Measurements from ENCODE around the gene SFT2D1.
A peak's percentile ranks its signal among the peaks of the same experiment; 100 is the strongest.

The SFT2D1 gene

DNA sequence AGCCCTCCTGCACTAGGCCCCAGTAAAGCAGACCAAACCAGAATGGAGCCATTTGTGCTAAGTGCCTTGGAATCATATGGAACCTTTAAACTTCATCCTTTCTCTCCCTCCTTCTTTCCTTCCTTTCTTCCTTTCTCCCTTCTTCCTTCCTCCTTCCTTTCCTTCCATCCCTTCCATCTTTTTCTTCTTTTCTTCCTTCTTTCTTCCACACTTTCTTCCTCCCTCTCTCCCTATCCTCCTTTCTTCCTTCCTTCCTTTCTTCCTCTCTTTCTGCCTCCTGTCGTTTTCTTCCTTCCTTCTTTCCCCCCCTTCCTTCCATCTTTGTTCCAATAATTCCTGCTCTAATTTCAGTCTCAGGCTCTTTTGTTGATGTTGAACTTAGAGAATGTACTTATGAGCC, 11.2 kb upstream of the SFT2D1 start:
- no peak overlapping the region for H4K91ac ChIP-seq (ENCODE audit: low read length)
- H2BK5ac ChIP-seq (ENCODE audit: low read depth, low read length, poor library complexity, severe bottlenecking): no peak overlapping the region
- WGBS: no CpG with 5 or more reads among the region's 1 CpG
- H3K4me2 ChIP-seq (ENCODE audit: low read length, poor library complexity, severe bottlenecking): no peak overlapping the region
- DNase-seq: no peak
- H3K9me3 ChIP-seq (ENCODE audit: control insufficient read depth, low read length): peaks cover 7% of the 10 kb centered on the region
- H2BK120ac ChIP-seq (ENCODE audit: low read depth, low read length): no peak overlapping the region
- H3K36me3 ChIP-seq (ENCODE audit: control insufficient read depth in 1 of 2, insufficient read depth in 2 of 2, low read depth in 1 of 2, low read length in 2 of 2): no peaks in the 10 kb centered on the region
- H3K79me1 ChIP-seq (replicated peaks; ENCODE audit: low read length, poor library complexity, severe bottlenecking): no peaks in the 10 kb centered on the region
- no peak overlapping the region for H2BK15ac ChIP-seq (ENCODE audit: low read depth, poor library complexity, severe bottlenecking)
- H4K8ac ChIP-seq (ENCODE audit: low read length): no peak overlapping the region
- H2AFZ ChIP-seq (ENCODE audit: low read depth, low read length): no peak overlapping the region
- H3K18ac ChIP-seq (ENCODE audit: low read depth in 1 of 2, low read length in 2 of 2): no peak overlapping the region
- H3K9ac ChIP-seq (ENCODE audit: low read length): no peak overlapping the region
- H2BK12ac ChIP-seq (ENCODE audit: low read length in 2 of 2): no peak overlapping the region
- no peak overlapping the region for H3K27ac ChIP-seq (ENCODE audit: low read length, poor library complexity, severe bottlenecking)
- H3K4ac ChIP-seq (ENCODE audit: low read depth in 1 of 2, low read length in 2 of 2): no peak overlapping the region
- peaks cover 6 to 14% of the 10 kb centered on the region in 2 experiments for H3K27me3 ChIP-seq (ENCODE audit: control insufficient read depth in 1 of 2, insufficient read depth in 1 of 2, low read length in 2 of 2)
- H3K4me3 ChIP-seq (ENCODE audit: insufficient read depth in 1 of 2, low read depth in 1 of 2, low read length in 2 of 2): no peak overlapping the region
- H3K4me1 ChIP-seq (ENCODE audit: control insufficient read depth, insufficient read depth, low read depth, low read length): no peaks in the 10 kb centered on the region
- H3K23ac ChIP-seq (ENCODE audit: low read length in 2 of 2): no peak overlapping the region
- H2AK5ac ChIP-seq (ENCODE audit: low read length, severe bottlenecking): no peak overlapping the region
- H3K14ac ChIP-seq (ENCODE audit: low read length in 2 of 2): no peak overlapping the region

DNA sequence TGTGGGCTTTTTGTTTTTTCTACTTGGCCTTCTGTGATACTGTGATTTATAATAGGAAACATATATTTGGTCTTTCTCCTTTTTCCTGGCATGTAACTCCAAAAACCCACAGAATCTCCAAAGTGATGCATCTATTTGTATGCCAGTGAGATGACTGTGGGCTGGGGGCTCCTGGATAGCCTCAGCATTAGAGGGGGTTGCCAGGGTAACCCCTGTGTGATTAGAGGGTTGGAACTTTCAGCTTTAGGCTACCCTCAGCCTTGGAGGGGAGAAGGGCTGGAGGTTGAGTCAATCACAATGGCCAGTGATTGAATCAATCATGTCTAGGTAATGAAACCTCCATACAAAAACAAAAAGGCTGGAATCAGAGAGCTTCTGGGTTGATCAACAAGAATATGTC, 10.6 kb upstream of the SFT2D1 start:
- Histone ChIP-seq H3K4me2 (ENCODE audit: low read length, poor library complexity, severe bottlenecking) (no peak overlapping the region), H3K23ac (ENCODE audit: low read length in 2 of 2) (no peak overlapping the region), H3K9ac (ENCODE audit: low read length) (no peak overlapping the region), H2BK120ac (ENCODE audit: low read depth, low read length) (no peak overlapping the region), H2AK5ac (ENCODE audit: low read length, severe bottlenecking) (peak overlapping the region; percentile 72), H2BK12ac (ENCODE audit: low read length in 2 of 2) (no peak overlapping the region), H3K27me3 (ENCODE audit: control insufficient read depth in 1 of 2, insufficient read depth in 1 of 2, low read length in 2 of 2) (peaks cover 6 to 14% of the 10 kb centered on the region in 2 experiments), H3K4ac (ENCODE audit: low read depth in 1 of 2, low read length in 2 of 2) (no peak overlapping the region), H3K18ac (ENCODE audit: low read depth in 1 of 2, low read length in 2 of 2) (no peak overlapping the region), H2AFZ (ENCODE audit: low read depth, low read length) (no peak overlapping the region), H3K36me3 (ENCODE audit: control insufficient read depth in 1 of 2, insufficient read depth in 2 of 2, low read depth in 1 of 2, low read length in 2 of 2) (no peaks in the 10 kb centered on the region), H3K27ac (ENCODE audit: low read length, poor library complexity, severe bottlenecking) (no peak overlapping the region), H4K91ac (ENCODE audit: low read length) (no peak overlapping the region), H4K8ac (ENCODE audit: low read length) (no peak overlapping the region), H3K4me3 (ENCODE audit: insufficient read depth in 1 of 2, low read depth in 1 of 2, low read length in 2 of 2) (no peak overlapping the region), H3K9me3 (ENCODE audit: control insufficient read depth, low read length) (peaks cover 7% of the 10 kb centered on the region), H2BK15ac (ENCODE audit: low read depth, poor library complexity, severe bottlenecking) (no peak overlapping the region), H2BK5ac (ENCODE audit: low read depth, low read length, poor library complexity, severe bottlenecking) (no peak overlapping the region), H3K79me1 (replicated peaks; ENCODE audit: low read length, poor library complexity, severe bottlenecking) (no peaks in the 10 kb centered on the region), H3K4me1 (ENCODE audit: control insufficient read depth, insufficient read depth, low read depth, low read length) (no peaks in the 10 kb centered on the region), H3K14ac (ENCODE audit: low read length in 2 of 2) (no peak overlapping the region)
- DNase-seq: no peak

DNA sequence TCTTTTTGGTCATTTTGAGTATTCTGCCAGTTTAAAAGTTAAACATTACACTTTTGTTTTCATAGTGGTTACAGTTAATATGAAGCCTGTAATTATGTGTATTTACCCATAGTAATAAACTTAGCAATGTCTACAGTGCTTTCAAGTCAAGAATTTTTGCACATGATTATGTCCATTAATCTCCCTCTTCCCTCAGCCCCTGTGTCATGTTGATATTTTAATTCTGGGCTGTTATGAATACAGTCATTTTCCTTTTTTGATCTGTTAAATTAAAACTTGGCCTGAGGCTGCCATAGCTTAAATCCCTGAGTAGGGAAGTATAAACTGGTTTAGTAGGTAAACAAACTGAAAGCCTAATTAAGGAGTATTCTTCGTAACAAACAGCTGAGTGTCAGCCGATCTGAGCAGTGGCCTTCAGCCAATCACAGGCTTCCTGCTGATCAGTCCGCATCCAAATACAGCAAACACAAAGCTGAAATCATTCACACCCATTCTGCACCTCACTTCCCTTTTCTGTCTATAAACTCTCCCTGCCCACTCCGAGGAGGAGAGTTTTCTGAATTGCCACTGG, 9.5 kb upstream of the SFT2D1 start:
- Histone ChIP-seq H3K4me3 (ENCODE audit: insufficient read depth in 1 of 2, low read depth in 1 of 2, low read length in 2 of 2) (peak overlapping the region in 1 of 2 experiments; percentile 11), H3K23ac (ENCODE audit: low read length in 2 of 2) (no peak overlapping the region), H2BK12ac (ENCODE audit: low read length in 2 of 2) (no peak overlapping the region), H2BK15ac (ENCODE audit: low read depth, poor library complexity, severe bottlenecking) (no peak overlapping the region), H3K4me2 (ENCODE audit: low read length, poor library complexity, severe bottlenecking) (peak overlapping the region; percentile 41), H3K14ac (ENCODE audit: low read length in 2 of 2) (no peak overlapping the region), H2BK5ac (ENCODE audit: low read depth, low read length, poor library complexity, severe bottlenecking) (no peak overlapping the region), H3K4me1 (ENCODE audit: control insufficient read depth, insufficient read depth, low read depth, low read length) (no peaks in the 10 kb centered on the region), H2AFZ (ENCODE audit: low read depth, low read length) (no peak overlapping the region), H3K36me3 (ENCODE audit: control insufficient read depth in 1 of 2, insufficient read depth in 2 of 2, low read depth in 1 of 2, low read length in 2 of 2) (no peaks in the 10 kb centered on the region), H3K18ac (ENCODE audit: low read depth in 1 of 2, low read length in 2 of 2) (no peak overlapping the region), H3K79me1 (replicated peaks; ENCODE audit: low read length, poor library complexity, severe bottlenecking) (no peaks in the 10 kb centered on the region), H3K27me3 (ENCODE audit: control insufficient read depth in 1 of 2, insufficient read depth in 1 of 2, low read length in 2 of 2) (peaks cover 10 to 14% of the 10 kb centered on the region in 2 experiments), H3K9me3 (ENCODE audit: control insufficient read depth, low read length) (peaks cover 7% of the 10 kb centered on the region), H2BK120ac (ENCODE audit: low read depth, low read length) (no peak overlapping the region), H3K9ac (ENCODE audit: low read length) (peak overlapping the region; percentile 46), H3K4ac (ENCODE audit: low read depth in 1 of 2, low read length in 2 of 2) (no peak overlapping the region), H4K91ac (ENCODE audit: low read length) (no peak overlapping the region), H2AK5ac (ENCODE audit: low read length, severe bottlenecking) (no peak overlapping the region), H3K27ac (ENCODE audit: low read length, poor library complexity, severe bottlenecking) (no peak overlapping the region), H4K8ac (ENCODE audit: low read length) (peak overlapping the region; percentile 31)
- WGBS: 63% methylated on average over 4 of the region's 4 CpGs
- DNase-seq: no peak

DNA sequence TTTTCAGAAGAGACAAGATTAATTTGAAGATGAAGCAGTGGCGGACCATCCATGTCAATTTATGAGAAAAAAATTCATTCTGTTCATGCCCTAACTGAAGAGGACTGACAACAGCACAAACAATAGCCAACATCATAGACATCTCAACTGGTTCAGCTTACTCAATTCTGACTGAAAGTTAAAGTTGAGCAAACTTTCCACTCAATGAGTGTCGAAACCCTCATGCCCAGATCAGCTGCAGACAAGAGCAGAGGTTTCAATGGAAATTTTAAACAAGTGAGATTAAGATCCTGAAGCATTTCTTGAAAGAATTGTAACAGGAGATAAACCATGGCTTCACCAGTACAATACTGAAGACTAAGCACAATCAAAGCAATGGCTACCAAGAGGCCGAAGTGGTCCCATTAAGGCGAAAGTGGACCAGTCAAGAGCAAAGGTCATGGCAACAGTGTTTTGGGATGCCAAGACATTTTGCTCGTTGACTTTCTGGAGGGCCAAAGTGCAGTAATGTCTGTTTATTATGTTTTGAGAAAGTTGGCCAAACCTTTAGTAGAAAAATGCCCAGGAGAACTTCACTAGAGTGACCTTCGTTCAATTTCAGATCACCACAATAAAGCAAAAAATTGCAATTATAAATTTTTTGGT, 6.1 kb upstream of the SFT2D1 start:
- Histone ChIP-seq H2BK15ac (ENCODE audit: low read depth, poor library complexity, severe bottlenecking) (no peak overlapping the region), H3K27me3 (ENCODE audit: control insufficient read depth in 1 of 2, insufficient read depth in 1 of 2, low read length in 2 of 2) (peaks cover 2 to 4% of the 10 kb centered on the region in 2 experiments), H3K23ac (ENCODE audit: low read length in 2 of 2) (no peak overlapping the region), H2AFZ (ENCODE audit: low read depth, low read length) (no peak overlapping the region), H3K4me2 (ENCODE audit: low read length, poor library complexity, severe bottlenecking) (no peak overlapping the region), H4K91ac (ENCODE audit: low read length) (no peak overlapping the region), H3K14ac (ENCODE audit: low read length in 2 of 2) (no peak overlapping the region), H4K8ac (ENCODE audit: low read length) (no peak overlapping the region), H2AK5ac (ENCODE audit: low read length, severe bottlenecking) (no peak overlapping the region), H3K18ac (ENCODE audit: low read depth in 1 of 2, low read length in 2 of 2) (no peak overlapping the region), H3K4ac (ENCODE audit: low read depth in 1 of 2, low read length in 2 of 2) (no peak overlapping the region), H2BK5ac (ENCODE audit: low read depth, low read length, poor library complexity, severe bottlenecking) (no peak overlapping the region), H2BK120ac (ENCODE audit: low read depth, low read length) (no peak overlapping the region), H3K79me1 (replicated peaks; ENCODE audit: low read length, poor library complexity, severe bottlenecking) (no peaks in the 10 kb centered on the region), H3K4me1 (ENCODE audit: control insufficient read depth, insufficient read depth, low read depth, low read length) (no peaks in the 10 kb centered on the region), H2BK12ac (ENCODE audit: low read length in 2 of 2) (no peak overlapping the region), H3K27ac (ENCODE audit: low read length, poor library complexity, severe bottlenecking) (no peak overlapping the region), H3K9ac (ENCODE audit: low read length) (no peak overlapping the region), H3K9me3 (ENCODE audit: control insufficient read depth, low read length) (peaks cover 7% of the 10 kb centered on the region), H3K4me3 (ENCODE audit: insufficient read depth in 1 of 2, low read depth in 1 of 2, low read length in 2 of 2) (no peak overlapping the region), H3K36me3 (ENCODE audit: control insufficient read depth in 1 of 2, insufficient read depth in 2 of 2, low read depth in 1 of 2, low read length in 2 of 2) (no peaks in the 10 kb centered on the region)
- WGBS: 86% methylated on average over 5 of the region's 6 CpGs
- peak; percentile 23 for DNase-seq
